PC-9 (cell line): ENCODE measurements around the gene CLMN. TPM values are rescaled to one million over a fixed set of nuclear protein-coding genes. Genes with fewer than 3 reads are reported as not detected.

Experiments used
- BruUV-seq: library from RNA; stranded (reverse); fragments of 400-500 nt; replicated peaks from 2 replicates; lab custom pipeline; 2021; lab: Mats Ljungman, UMichigan
- CTCF ChIA-PET: fragments of 300-600 bp; sonication (Branson Sonifier 250); formaldehyde crosslinking; loops from one replicate; lab custom pipeline; 2022; ENCODE audit warnings: antibody characterized with exemption; lab: Charles Lee
- POLR2A ChIA-PET: fragments of 300-600 bp; sonication (Branson Sonifier 250); formaldehyde crosslinking; loops from one replicate; lab custom pipeline; 2022; ENCODE audit warnings: antibody characterized with exemption; ENCODE audit not compliant: unreplicated experiment; lab: Charles Lee
- DNase-seq, 2 experiments: peaks; one replicate each; pipeline versions ENCODE4 v3.0.0 to v3.0.0-alpha.2; 2015 to 2022; ENCODE audit warnings: mixed read lengths in 1 of 2
- H2AFZ ChIP-seq: fragments of 200-600 bp; sonication (generic); 2 replicates; pipeline ENCODE4 v1.8.1; 2017; ENCODE audit warnings: antibody characterized with exemption
- H3F3A ChIP-seq: fragments of 200-600 bp; sonication (generic); 2 replicates; pipeline ENCODE4 v1.8.1; 2017; ENCODE audit warnings: antibody characterized with exemption, mild to moderate bottlenecking, low read depth; ENCODE audit not compliant: insufficient read depth
- H3K27ac ChIP-seq: fragments of 200-600 bp; sonication (generic); 2 replicates; pipeline ENCODE4 v1.6.1; 2016; ENCODE audit warnings: mixed run types
- H3K27me3 ChIP-seq: fragments of 200-600 bp; sonication (generic); 2 replicates; pipeline ENCODE4 v1.6.1; 2016; ENCODE audit warnings: low read depth, mixed run types; ENCODE audit not compliant: insufficient read depth
- H3K36me3 ChIP-seq: fragments of 200-600 bp; sonication (generic); 2 replicates; pipeline ENCODE4 v1.6.1; 2016; ENCODE audit warnings: low read depth, mixed run types
- H3K4me1 ChIP-seq: fragments of 200-600 bp; sonication (generic); replicated peaks from 2 replicates; pipeline ENCODE4 v1.6.1; 2016; ENCODE audit warnings: mixed run types; ENCODE audit not compliant: insufficient read depth
- H3K4me2 ChIP-seq: fragments of 200-600 bp; sonication (generic); 2 replicates; pipeline ENCODE4 v1.6.1; 2017; ENCODE audit warnings: mixed run types
- H3K4me3 ChIP-seq: fragments of 200-600 bp; sonication (generic); 2 replicates; pipeline ENCODE4 v1.6.1; 2016; ENCODE audit warnings: mixed run types
- H3K79me2 ChIP-seq: fragments of 200-600 bp; sonication (generic); 2 replicates; pipeline ENCODE4 v1.6.1; 2017; ENCODE audit warnings: low read depth, mixed run types
- H3K9me2 ChIP-seq: fragments of 200-600 bp; sonication (generic); 2 replicates; pipeline ENCODE4 v1.8.1; 2017; ENCODE audit warnings: mild to moderate bottlenecking; ENCODE audit not compliant: insufficient read depth
- H3K9me3 ChIP-seq: fragments of 200-600 bp; sonication (generic); 2 replicates; pipeline ENCODE4 v1.8.1; 2016; ENCODE audit warnings: low read depth; ENCODE audit not compliant: insufficient read depth
- H4K20me1 ChIP-seq: fragments of 200-600 bp; sonication (generic); 2 replicates; pipeline ENCODE4 v1.8.1; 2017; ENCODE audit not compliant: insufficient read depth
- CTCF ChIP-seq: fragments of 200-600 bp; sonication (generic); conservative IDR thresholded peaks from 2 replicates; pipeline ENCODE4 v1.6.1; 2017; ENCODE audit warnings: mixed run types, antibody characterized with exemption, mild to moderate bottlenecking, moderate library complexity
- EZH2 ChIP-seq: fragments of 200-600 bp; sonication (generic); IDR thresholded peaks from 2 replicates; pipeline ENCODE4 v1.8.0; 2017; ENCODE audit warnings: antibody characterized with exemption, low read depth
- intact Hi-C: fragments of 100-400 bp; cut with micrococcal nuclease; formaldehyde crosslinking; loops from one replicate; pipeline ENCODE4 v1.10.0; 2022; ENCODE audit not compliant: unreplicated experiment
- total RNA-seq: library from RNA; stranded (reverse); gene quantifications from 2 replicates; pipeline ENCODE4 v1.2.3, GENCODE V29; 2021

CLMN gene
- total RNA-seq, 1 experiment from 2014 or later, result 15.8 TPM

- H3K9me3 ChIP-seq, result no peaks in the 10 kb centered on the region
- H3K9me2 ChIP-seq, result no peaks in the 10 kb centered on the region
- no peaks in the 10 kb centered on the region for H3F3A ChIP-seq
- H3K4me1 ChIP-seq, result no peaks in the 10 kb centered on the region
- no peak overlapping the region for H3K27ac ChIP-seq
- CTCF ChIA-PET, result no interaction called here
- H3K79me2 ChIP-seq, result no peaks in the 10 kb centered on the region
- intact Hi-C loops, result no loop called here
- POLR2A ChIA-PET, result no interaction called here
- H3K27me3 ChIP-seq, result no peaks in the 10 kb centered on the region
- no peaks in the 10 kb centered on the region for H4K20me1 ChIP-seq
- no peaks in the 10 kb centered on the region for H3K36me3 ChIP-seq
- no peak overlapping the region for H2AFZ ChIP-seq
- DNase-seq, result no peak
- BruUV-seq, result no TSS peak
- TF ChIP-seq EZH2, result no peak
- no peak overlapping the region for H3K4me2 ChIP-seq
- no peak overlapping the region for H3K4me3 ChIP-seq
Observed at GRCh38 chr14:95338436-95338835, 18.7 kb upstream of the CLMN start.

GRCh38 chr14:95337041-95337595, 17.4 kb upstream of the CLMN start:
- no peak overlapping the region for H3K27ac ChIP-seq
- H3F3A ChIP-seq, result no peaks in the 10 kb centered on the region
- H3K4me1 ChIP-seq, result no peaks in the 10 kb centered on the region
- DNase-seq, result no peak
- no peaks in the 10 kb centered on the region for H3K36me3 ChIP-seq
- no TSS peak for BruUV-seq
- no peaks in the 10 kb centered on the region for H3K9me3 ChIP-seq
- no peak overlapping the region for H3K4me2 ChIP-seq
- no peaks in the 10 kb centered on the region for H3K9me2 ChIP-seq
- no peak for TF ChIP-seq CTCF
- TF ChIP-seq EZH2, result no peak
- H4K20me1 ChIP-seq, result no peaks in the 10 kb centered on the region
- H3K79me2 ChIP-seq, result no peaks in the 10 kb centered on the region
- H3K4me3 ChIP-seq, result no peak overlapping the region
- ChIA-PET POLR2A (no interaction called here), CTCF (interaction anchor here (0.6 kb wide), 1 partner anchor 9 kb away, joined by 3 read pairs; no protein-coding TSS in a partner anchor)
- H3K27me3 ChIP-seq, result no peaks in the 10 kb centered on the region
- intact Hi-C loops, result no loop called here
- no peak overlapping the region for H2AFZ ChIP-seq

- no peak for DNase-seq
- Histone ChIP-seq H3K9me2 (no peaks in the 10 kb centered on the region), H3F3A (no peaks in the 10 kb centered on the region), H3K4me1 (no peaks in the 10 kb centered on the region), H3K27ac (no peak overlapping the region), H3K79me2 (no peaks in the 10 kb centered on the region), H4K20me1 (no peaks in the 10 kb centered on the region), H3K4me2 (no peak overlapping the region), H3K27me3 (no peaks in the 10 kb centered on the region), H3K9me3 (no peaks in the 10 kb centered on the region), H3K4me3 (no peak overlapping the region), H2AFZ (no peak overlapping the region), H3K36me3 (no peaks in the 10 kb centered on the region)
- no TSS peak for BruUV-seq
- intact Hi-C loops, result no loop called here
- ChIA-PET POLR2A (no interaction called here), CTCF (no interaction called here)
- no peak for TF ChIP-seq EZH2
- no peak for TF ChIP-seq CTCF
Observed at GRCh38 chr14:95336192-95336760, 16.6 kb upstream of the CLMN start.
